ENCODE data around the gene NLE1. TPM values are rescaled to one million over a fixed set of nuclear protein-coding genes. Genes with fewer than 3 reads are reported as not detected.
"Not testable (repeated sequence)": the region's sequence is repeated elsewhere in the genome, so short reads cannot be mapped to it uniquely, and the experiment has no call there.

The NLE1 gene
- total RNA-seq, result 10 to 100 TPM in 1 of 2 donors, 1 to 10 TPM in 1; 7.8 to 10.5 TPM
- long read RNA-seq, full-length matches to known transcripts, result 3 of 8 reads
- long read RNA-seq, partial matches to known transcripts, result 4 of 8 reads
- long read RNA-seq, other reads (novel, unspliced or antisense), result 1 of 8 reads

GRCh38 chr17:35141681-35142466 is at the start of gene NLE1:
TSS of gene NLE1 (minus strand) at chr17:35142303. CDS start at chr17:35142275, 28 bp downstream.
- intact Hi-C loops (cut with DNase I, micrococcal nuclease), result no loop called here
- DNase-seq (peak; percentile 62 to 85), ATAC-seq (peak; percentile 98)

GRCh38 chr17:35191001-35191695 is 49.0 kb upstream of the NLE1 start:
- intact Hi-C loops (cut with DNase I, micrococcal nuclease), result no loop called here
- no peak for ATAC-seq
- DNase-seq, result no peak

- DNase-seq (no peak), ATAC-seq (no peak)
- intact Hi-C loops (cut with DNase I, micrococcal nuclease), result no loop called here
Observed at GRCh38 chr17:35189291-35189690, 47.2 kb upstream of the NLE1 start.

GRCh38 chr17:35188111-35188510 is 46.0 kb upstream of the NLE1 start:
- DNase-seq (no peak), ATAC-seq (peak; percentile 79)
- intact Hi-C loops (cut with DNase I, micrococcal nuclease), result no loop called here

- ATAC-seq, result no peak
- intact Hi-C loops (cut with DNase I, micrococcal nuclease), result no loop called here
- no peak for DNase-seq
Observed at GRCh38 chr17:35187481-35187880, 45.4 kb upstream of the NLE1 start.

- intact Hi-C loops (cut with DNase I, micrococcal nuclease), result no loop called here
- no peak for DNase-seq
- ATAC-seq, result no peak
Observed at GRCh38 chr17:35185849-35186248, 43.7 kb upstream of the NLE1 start.

- DNase-seq, result no peak
- intact Hi-C loops (cut with DNase I, micrococcal nuclease), result no loop called here
Observed at GRCh38 chr17:35184274-35184673, 42.2 kb upstream of the NLE1 start.

GRCh38 chr17:35183332-35183731 is 41.2 kb upstream of the NLE1 start:
- no peak for ATAC-seq
- intact Hi-C loops (cut with DNase I, micrococcal nuclease), result no loop called here
- no peak for DNase-seq

More at GRCh38 chr17:35184274-35184673, 42.2 kb upstream of the NLE1 start:
- no peak for ATAC-seq

- ATAC-seq; intact Hi-C loops (cut with DNase I, micrococcal nuclease); DNase-seq: not testable (repeated sequence)
Observed at GRCh38 chr17:35179379-35179778, 37.3 kb upstream of the NLE1 start.

GRCh38 chr17:35176897-35177296 is 34.8 kb upstream of the NLE1 start:
- intact Hi-C loops (cut with DNase I, micrococcal nuclease), result no loop called here
- no peak for DNase-seq
- ATAC-seq, result no peak

GRCh38 chr17:35175638-35176415 is 33.7 kb upstream of the NLE1 start:
- ATAC-seq (no peak), DNase-seq (no peak)
- intact Hi-C loops (cut with DNase I, micrococcal nuclease), result no loop called here

GRCh38 chr17:35174835-35175334 is 32.8 kb upstream of the NLE1 start:
- DNase-seq, result no peak
- intact Hi-C loops (cut with DNase I, micrococcal nuclease), result no loop called here
- ATAC-seq, result no peak

GRCh38 chr17:35172321-35172720 is 30.2 kb upstream of the NLE1 start:
- DNase-seq; ATAC-seq; intact Hi-C loops (cut with DNase I, micrococcal nuclease): not testable (repeated sequence)

GRCh38 chr17:35171834-35172233 is 29.7 kb upstream of the NLE1 start:
- intact Hi-C loops (cut with DNase I, micrococcal nuclease), result no loop called here
- no peak for DNase-seq
- ATAC-seq, result no peak

- ATAC-seq, result no peak
- DNase-seq, result no peak
- intact Hi-C loops (cut with DNase I, micrococcal nuclease), result no loop called here
Observed at GRCh38 chr17:35170968-35171771, 29.1 kb upstream of the NLE1 start.

GRCh38 chr17:35169835-35170363 is 27.8 kb upstream of the NLE1 start:
- intact Hi-C loops (cut with DNase I, micrococcal nuclease), result loop anchor here in 1 of 2 donors (10.0 kb wide), 1 partner anchor 365 kb away; the partner anchor contains the start of gene SLFN12L
- ATAC-seq, result no peak
- no peak for DNase-seq

- ATAC-seq, result no peak
- no peak for DNase-seq
- intact Hi-C loops (cut with DNase I, micrococcal nuclease), result loop anchor here in 1 of 2 donors (10.0 kb wide), 1 partner anchor 367 kb away; the partner anchor contains the start of gene SLFN12L
Observed at GRCh38 chr17:35167666-35168065, 25.6 kb upstream of the NLE1 start.

- ATAC-seq, result no peak
- no peak for DNase-seq
- intact Hi-C loops (cut with DNase I, micrococcal nuclease), result loop anchor here in 1 of 2 donors (10.0 kb wide), 1 partner anchor 368 kb away; the partner anchor contains the start of gene SLFN12L
Observed at GRCh38 chr17:35167046-35167445, 24.9 kb upstream of the NLE1 start.
